ENCODE measurements around the gene WDR12. TPM values are rescaled to one million over a fixed set of nuclear protein-coding genes. Genes with fewer than 3 reads are reported as not detected.
"Not testable (repeated sequence)": the region's sequence is repeated elsewhere in the genome, so short reads cannot be mapped to it uniquely, and the experiment has no call there.

WDR12 gene
- 23.7 TPM for total RNA-seq

GRCh38 chr2:202911512-202912341 lies at the start of gene WDR12, which contains the start of gene CARF:
Gene WDR12 (minus strand): TSS chr2:202911673. CDS start chr2:202911476, 197 bp downstream.
Gene CARF (plus strand): TSS chr2:202912275. CDS start chr2:202941903, 29,628 bp downstream.
- peak; percentile 86 for DNase-seq

- no peak for DNase-seq
Observed at GRCh38 chr2:202960524-202960923, 49.1 kb upstream of the WDR12 start.

- DNase-seq = no peak
Observed at GRCh38 chr2:202950592-202950991, 39.1 kb upstream of the WDR12 start.

- DNase-seq = not testable (repeated sequence)
Observed at GRCh38 chr2:202949333-202949732, 37.9 kb upstream of the WDR12 start.

- DNase-seq = no peak
Observed at GRCh38 chr2:202945497-202945896, 34.0 kb upstream of the WDR12 start.

GRCh38 chr2:202944816-202945215 lies 33.3 kb upstream of the WDR12 start:
- DNase-seq = no peak

- DNase-seq = no peak
Observed at GRCh38 chr2:202944408-202944807, 32.9 kb upstream of the WDR12 start.

- DNase-seq = no peak
Observed at GRCh38 chr2:202941771-202942170, 30.3 kb upstream of the WDR12 start.

- no peak for DNase-seq
Observed at GRCh38 chr2:202938960-202939359, 27.5 kb upstream of the WDR12 start.

- DNase-seq = no peak
Observed at GRCh38 chr2:202934456-202934855, 23.0 kb upstream of the WDR12 start.

GRCh38 chr2:202933958-202934357 lies 22.5 kb upstream of the WDR12 start:
- no peak for DNase-seq

GRCh38 chr2:202933139-202933510 lies 21.7 kb upstream of the WDR12 start:
- DNase-seq = no peak

GRCh38 chr2:202932425-202933138 lies 21.1 kb upstream of the WDR12 start:
- DNase-seq = no peak

- DNase-seq = no peak
Observed at GRCh38 chr2:202918860-202919259, 7.4 kb upstream of the WDR12 start.

GRCh38 chr2:202912342-202913201 lies 1.1 kb upstream of the WDR12 start:
- not testable (repeated sequence) for DNase-seq

- no peak for DNase-seq
Observed at GRCh38 chr2:202911203-202911511, 316 bp downstream of the WDR12 start.

- no peak for DNase-seq
Observed at GRCh38 chr2:202910698-202911097, 775 bp downstream of the WDR12 start.

- not testable (repeated sequence) for DNase-seq
Observed at GRCh38 chr2:202910250-202910649, 1.2 kb downstream of the WDR12 start.

GRCh38 chr2:202909394-202910192 lies 1.9 kb downstream of the WDR12 start:
- DNase-seq = no peak

GRCh38 chr2:202908186-202908585 lies 3.3 kb downstream of the WDR12 start:
- no peak for DNase-seq

GRCh38 chr2:202905507-202905906 lies 6.0 kb downstream of the WDR12 start:
- not testable (repeated sequence) for DNase-seq

- DNase-seq = no peak
Observed at GRCh38 chr2:202885190-202885589, 26.3 kb downstream of the WDR12 start.
